SHP77 (cell line): ENCODE results near the gene KCNMA1.

Experiments
- DNase-seq, 2 experiments: peaks; one replicate each; lab custom pipeline; 2025; lab: John Stamatoyannopoulos, UW

The KCNMA1 gene

DNA sequence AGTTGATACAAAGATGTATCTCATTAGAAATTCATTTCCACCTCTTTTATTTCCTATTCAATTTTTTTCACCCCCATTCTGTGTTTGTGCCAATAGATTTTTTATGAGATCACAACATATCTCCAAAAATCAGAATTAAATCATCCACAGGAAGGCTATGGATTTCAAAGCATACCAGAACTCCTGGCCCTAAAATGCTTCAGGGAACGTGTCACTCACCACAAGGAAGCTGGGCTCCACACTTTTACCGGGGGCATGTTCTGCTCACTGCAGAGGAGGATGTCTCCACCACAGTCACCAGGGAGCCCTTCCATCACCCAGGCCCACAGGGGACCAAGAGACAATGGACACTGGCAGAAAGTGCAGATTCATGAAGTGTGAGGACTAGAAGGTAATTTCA is 456.8 kb downstream of the KCNMA1 start:
- DNase-seq, result no peak

DNA sequence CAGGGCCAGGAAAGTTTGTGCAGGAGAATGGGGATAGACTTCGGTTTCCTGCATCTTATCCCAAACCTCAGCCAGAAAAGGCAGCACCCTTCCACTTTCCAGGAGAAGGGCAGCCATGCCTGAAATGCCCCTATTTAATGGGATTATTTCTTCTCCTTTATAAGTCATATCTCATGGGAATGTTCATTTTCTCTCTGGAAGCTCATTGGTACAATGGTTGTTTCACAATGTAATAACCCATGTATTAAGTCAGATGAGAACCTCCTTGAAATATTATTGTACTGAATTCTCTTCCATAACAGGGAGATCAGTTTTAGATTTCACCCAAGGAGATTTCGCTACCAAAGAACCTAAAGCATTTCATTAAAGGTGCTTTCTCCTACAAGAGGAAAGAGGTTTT is 457.5 kb downstream of the KCNMA1 start:
- DNase-seq, result no peak

DNA sequence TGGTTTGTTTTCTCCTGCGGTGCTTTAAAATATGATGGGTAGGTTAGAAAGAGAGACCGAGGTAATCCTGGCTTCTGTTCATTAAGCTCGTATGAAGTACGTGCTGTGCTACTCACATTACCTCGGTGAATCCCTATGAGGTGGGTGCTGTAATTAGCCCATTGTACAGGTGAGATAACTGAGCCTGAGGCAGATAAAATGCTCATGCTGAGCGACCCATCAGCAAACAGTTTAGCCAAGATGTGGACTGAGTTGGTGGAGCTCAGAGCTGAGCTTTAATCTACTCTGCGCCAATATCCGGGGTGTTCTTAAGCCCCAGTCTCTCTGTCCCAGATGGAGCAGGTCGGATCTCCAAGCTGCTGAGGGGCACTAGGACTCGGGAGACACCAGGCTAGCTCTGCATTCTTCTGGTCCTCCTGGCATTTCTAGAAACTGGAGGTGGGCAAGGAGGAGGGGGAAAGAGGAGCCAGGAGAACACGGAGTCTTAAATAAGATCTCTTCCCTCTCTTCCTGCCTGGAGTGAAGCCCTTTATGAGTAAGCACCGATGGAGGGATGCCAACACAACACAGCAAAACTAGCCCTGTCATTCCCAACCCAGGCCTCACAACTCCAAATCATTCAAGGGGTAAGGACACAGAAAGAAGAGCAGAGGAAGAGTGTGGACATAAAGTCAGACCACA is 458.5 kb downstream of the KCNMA1 start:
- DNase-seq, result no peak

DNA sequence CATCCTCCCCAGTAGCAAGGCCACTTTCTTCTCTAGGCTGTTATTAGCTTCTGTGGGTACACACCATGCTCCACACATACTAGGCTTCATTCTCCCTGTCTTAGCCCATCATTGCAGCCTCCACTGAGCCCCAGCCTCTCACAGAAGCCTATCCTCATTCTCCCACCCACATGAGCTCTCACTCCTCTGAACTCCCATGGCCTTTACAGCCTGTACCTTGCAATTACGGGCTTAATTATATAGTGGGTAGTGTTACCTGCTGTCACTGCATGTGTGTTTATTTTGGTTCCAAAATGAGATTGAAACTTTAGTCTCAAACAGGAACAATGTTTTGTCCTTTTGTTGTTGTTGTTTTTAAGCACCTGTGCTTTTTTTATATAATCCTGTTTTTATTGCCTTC is 460.0 kb downstream of the KCNMA1 start:
- no peak for DNase-seq

DNA sequence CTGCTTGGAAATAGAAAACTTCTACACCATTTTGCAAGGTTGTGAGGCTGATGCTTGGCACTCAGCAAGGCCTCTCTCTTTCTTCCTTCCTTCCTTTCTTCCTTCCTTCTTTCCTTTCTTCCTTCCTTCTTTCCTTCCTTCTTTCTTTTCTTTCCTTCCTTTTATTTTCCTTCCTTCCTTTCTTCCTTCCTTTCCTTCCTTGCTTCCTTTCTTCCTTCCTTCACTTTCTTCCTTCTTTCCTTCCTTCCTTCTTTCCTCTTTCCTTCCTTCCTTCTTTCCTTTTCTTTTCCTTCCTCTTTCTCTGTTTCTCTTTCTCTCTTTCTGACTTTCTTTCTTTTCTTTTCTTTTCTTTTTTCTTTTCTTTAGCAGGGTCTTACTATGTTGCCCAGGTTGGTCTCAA is 460.4 kb downstream of the KCNMA1 start:
- DNase-seq, result no peak

DNA sequence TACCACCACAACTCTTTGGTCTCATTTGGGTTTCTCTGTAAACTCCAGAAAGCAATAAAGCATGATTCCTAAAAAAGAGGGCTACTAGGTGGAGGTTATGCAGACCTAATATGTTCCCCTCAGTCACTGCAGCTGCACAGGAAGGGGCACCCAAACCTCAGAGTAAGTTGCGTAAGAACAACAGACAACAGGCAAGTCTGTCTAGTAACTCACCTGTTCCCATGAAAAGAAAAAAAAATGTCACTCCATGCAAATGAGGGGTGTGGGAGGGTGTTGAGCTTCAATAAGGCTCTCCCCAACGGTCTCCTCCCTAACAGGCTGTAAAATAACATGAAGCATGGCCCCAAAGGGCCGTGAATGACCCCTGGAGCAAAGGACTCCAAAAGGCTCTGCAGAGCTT is 461.4 kb downstream of the KCNMA1 start:
- DNase-seq, result no peak

DNA sequence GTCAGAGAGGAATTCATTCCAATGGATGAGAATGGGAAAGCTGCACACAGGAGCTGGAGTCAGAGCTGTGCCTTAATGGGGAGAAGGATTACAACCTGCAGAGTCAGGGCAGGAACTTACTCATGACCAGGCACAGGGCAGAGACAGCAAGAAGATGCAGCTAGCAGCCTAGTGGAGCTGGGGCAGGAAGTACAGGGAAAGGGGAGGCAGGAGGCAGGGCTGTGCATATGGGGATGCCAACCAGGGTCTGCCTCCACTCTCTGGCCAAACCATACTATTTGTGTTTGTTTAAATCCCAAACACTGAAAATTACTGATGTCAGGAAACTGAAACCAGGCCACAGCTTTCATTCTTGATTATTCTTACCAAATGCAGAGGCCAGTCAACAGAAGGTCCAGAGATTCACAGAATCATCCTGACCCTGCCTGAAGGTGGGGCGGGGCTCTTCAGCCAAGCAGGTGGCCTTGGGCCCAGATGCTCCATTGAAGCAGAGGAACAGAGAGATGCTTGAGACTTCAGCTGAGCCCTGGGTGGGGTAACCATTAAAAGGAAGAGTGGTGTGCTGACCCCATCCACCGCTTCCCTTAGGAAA is 461.9 kb downstream of the KCNMA1 start:
- no peak for DNase-seq

GRCh38 chr10:77173615-77174461 is 463.8 kb downstream of the KCNMA1 start:
- DNase-seq, result peak; percentile 32 to 35

DNA sequence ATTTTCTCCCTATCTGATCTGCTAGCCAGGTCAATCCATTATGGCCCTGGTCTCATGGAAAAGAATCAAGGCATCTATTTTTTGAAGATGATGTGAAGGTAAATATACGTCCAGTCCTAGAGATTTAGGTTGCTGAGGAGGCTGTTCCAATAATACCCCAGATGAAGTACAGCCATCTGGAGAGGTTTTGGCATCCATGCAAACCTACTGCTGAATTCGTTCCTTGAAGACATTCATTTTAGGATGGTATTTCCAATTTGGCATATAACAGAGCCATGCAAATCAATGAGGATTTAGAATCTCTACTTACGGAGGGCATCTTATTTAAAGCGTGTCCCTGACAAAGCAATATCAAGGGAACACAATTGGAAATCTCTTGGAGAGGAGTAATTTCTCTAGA is 465.5 kb downstream of the KCNMA1 start:
- no peak for DNase-seq

DNA sequence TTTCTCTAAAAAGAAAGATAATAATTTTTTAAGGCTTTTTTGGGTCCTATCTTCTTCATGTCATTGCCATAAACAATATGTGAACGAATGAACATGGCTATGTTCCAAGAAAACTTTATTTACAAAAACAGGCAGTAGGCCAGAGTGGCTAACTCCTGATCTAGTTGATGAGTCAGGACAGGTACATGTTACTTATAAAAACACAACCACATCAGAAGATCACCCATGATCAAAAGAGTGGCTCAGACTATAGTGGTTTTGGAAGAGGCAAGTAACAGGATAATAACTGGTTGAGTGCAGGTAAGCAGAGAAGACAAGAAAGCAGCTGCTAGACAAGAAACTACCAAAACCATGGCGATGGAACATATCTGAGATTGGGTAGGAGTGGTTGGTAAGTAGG is 468.7 kb downstream of the KCNMA1 start:
- no peak for DNase-seq

DNA sequence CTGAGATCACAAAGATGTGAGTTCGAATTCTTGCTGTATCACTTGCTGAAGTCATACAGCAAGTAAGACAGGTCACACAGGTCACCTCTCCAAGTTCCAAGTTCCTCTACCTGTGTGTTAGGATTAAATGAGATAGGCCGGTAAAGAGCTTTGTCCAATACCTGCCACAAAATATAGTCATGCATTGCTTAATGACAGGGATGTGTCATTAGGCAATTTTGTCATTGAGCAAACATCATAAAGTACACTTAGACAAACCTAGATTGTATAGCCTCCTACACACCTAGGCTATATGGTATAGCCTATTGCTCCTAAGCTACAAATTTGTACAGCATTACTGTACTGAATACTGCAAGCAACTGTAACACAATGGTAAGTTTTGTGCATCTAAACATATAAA is 469.4 kb downstream of the KCNMA1 start:
- no peak for DNase-seq

GRCh38 chr10:77165445-77166208 is 472.0 kb downstream of the KCNMA1 start:
- DNase-seq, result peak; percentile 45 to 67

DNA sequence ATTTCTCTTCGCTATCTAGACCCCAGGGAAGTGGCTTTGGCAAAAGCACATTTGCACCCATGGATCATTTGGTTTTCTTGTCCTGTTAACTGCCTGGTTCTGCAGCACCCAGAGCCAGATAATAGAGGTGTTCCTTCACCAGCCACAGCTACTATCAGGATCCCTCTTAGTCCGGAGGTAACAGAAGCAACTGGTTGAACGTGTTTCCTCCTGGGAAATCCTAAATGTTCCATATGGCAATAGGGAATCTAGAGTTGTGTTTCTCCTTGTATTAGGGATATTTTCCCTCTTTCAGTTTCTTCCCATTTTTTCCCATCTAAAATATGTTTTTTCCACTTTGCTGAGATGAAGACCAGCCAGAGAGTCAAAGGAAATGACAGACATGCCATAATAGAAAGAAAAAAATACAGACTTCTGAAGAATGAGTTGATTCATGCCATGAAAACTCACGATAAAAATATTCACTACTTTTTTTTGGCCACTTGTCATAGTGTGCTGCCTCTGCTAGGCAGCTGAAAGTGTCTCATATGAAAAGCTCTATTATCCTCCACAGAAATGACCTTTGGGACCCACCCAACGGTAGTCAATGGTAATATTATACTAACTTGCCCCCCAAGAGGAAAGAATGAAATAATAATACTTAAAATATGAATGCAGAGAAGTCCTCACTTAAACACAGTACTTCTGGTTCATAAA is 472.8 kb downstream of the KCNMA1 start:
- DNase-seq, result no peak

- DNase-seq, result peak; percentile 26 to 49
These were observed 473.8 kb downstream of the KCNMA1 start for GRCh38 chr10:77163670-77164348.

DNA sequence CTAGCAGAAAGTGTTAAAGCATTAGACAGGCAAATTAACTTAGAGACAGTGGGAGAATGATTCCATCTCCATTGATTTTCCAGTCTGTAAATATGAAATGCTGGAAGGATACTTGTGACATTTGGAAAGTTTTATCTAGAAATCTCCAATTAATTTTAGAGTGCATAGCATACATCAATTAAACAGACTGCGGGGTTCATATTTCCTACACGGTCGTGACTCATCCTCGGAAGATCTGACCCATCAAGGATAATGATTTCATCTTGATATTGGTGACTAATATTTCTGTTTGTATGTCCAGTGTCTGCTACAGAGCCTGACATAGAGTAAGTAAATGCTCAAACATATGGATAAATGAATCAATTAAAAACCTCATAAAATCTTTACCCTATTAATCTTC is 474.9 kb downstream of the KCNMA1 start:
- no peak for DNase-seq

DNA sequence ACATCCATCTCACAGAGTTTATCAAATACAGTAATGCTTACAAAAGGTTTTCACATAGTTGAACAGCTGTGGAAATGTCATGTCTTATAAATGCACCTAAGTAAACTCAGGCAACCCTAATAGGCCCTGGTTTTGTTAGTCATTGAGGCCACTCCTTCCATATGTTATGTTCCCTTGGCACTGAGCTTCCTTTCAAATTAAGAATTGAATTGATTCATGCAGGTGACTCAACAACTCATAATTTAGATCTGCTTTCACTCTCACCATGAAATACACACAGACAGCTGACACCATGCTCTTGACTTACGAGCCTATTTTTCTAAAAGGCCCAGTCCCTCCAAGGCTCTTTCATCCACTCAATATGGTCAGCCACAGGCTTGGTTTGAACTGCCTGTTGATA is 476.9 kb downstream of the KCNMA1 start:
- peak; percentile 67 to 71 for DNase-seq

DNA sequence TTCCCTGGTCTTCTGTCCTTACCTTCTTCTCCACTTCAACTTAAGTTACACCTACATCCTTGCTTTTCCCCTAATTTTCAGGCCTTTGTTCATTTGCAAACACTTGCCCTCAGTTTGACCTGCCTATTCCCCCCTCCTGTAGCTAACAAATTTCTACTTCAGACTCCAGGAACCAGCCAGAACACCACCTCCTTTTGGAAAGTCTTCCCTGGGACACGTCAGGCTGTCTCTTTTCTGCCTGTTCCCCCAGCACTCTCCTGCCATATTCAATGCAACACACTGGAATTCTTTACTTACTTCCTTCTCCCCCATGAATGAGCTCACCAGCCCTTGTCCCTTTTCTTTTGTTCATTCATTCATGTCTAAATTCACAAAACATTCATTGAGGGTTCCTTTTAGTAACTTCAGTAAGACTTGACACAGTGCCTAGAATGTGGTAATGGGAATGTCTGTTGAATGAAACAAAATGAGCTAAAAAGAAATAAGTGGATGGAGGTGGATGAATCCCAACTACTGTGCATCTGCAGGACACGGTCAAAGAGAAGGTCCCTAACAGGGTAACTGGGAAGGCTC is 478.0 kb downstream of the KCNMA1 start:
- DNase-seq, result no peak

- no peak for DNase-seq
These were observed 478.9 kb downstream of the KCNMA1 start for GRCh38 chr10:77158666-77159065.

GRCh38 chr10:77157248-77158019 is 480.2 kb downstream of the KCNMA1 start:
- no peak for DNase-seq

DNA sequence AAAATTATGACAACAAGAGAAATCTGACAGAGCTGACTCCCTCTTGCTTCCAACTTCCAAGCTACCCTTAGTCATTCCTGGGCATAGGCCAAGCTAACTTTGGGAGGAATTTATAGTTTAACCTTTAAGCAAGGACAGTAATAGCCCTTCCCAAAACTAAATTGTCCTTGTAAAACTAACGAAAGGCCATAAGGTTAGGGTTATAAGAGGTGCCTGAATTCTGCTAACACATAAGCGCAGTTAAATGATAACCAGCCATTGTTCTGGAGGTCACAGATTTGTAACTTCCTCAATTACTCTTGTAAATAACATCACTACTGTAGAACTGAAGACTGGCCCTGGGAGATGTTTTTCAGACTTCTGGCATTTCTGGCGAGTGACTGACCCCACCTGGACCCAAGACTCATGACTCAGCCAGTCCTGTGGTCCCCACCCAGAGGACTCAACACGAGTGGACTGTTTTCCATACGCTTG is 481.2 kb downstream of the KCNMA1 start:
- DNase-seq, result no peak
